ENCODE data around the gene TBC1D1. TPM values are rescaled to one million over a fixed set of nuclear protein-coding genes. Genes with fewer than 3 reads are reported as not detected.

TBC1D1 gene
- total and polyA plus RNA-seq, 2 of the 8 experiments (the other 6 are each of a cell fraction or from before 2014, with no cell fraction given): 96.9 to 162 TPM

GRCh38 chr4:38076153-38076669 is 185.3 kb downstream of the TBC1D1 start:
- WGBS, 2 experiments (ENCODE audit: extremely low coverage in 1 of 2, insufficient coverage in 1 of 2, insufficient read length in 1 of 2, insufficient replicate concordance in 2 of 2, low coverage in 1 of 2, low lambda C conversion rate in 2 of 2, missing lambda C conversion rate in 1 of 2): 93% methylated on average over 6 of the region's 6 CpGs; no CpG with 5 or more reads in 1 of the 2 experiments
- Histone ChIP-seq H3K9ac (replicated peaks in 1 of 4; ENCODE audit: extremely low read depth in 1 of 4, low read depth in 3 of 4, low read length in 3 of 4) (no peak overlapping the region), H3K14ac (ENCODE audit: insufficient read length) (no peak overlapping the region), H3K18ac (ENCODE audit: extremely low read depth, low read length) (no peak overlapping the region), H3K79me1 (ENCODE audit: low read depth, low read length) (no peaks in the 10 kb centered on the region; the same call in none of the 2 replicates), H3K4me2 (ENCODE audit: insufficient read depth in 1 of 2, low read depth in 2 of 2, low read length in 2 of 2) (no peak overlapping the region), H4K20me1 (replicated peaks in 1 of 2; ENCODE audit: control insufficient read depth in 1 of 2, insufficient read depth in 2 of 2, low read length in 2 of 2) (no peaks in the 10 kb centered on the region), H3K56ac (replicated peaks; ENCODE audit: insufficient read length, low read depth, low read length) (no peak overlapping the region), H3K4me1 (replicated peaks in 1 of 4; ENCODE audit: control insufficient read depth in 3 of 4, insufficient read depth in 4 of 4, low read length in 3 of 4) (0 out of 7 replicates have a peak, but pooled peaks cover 0 to 2% (median 0%) of the 10 kb centered on the region in 4 experiments), H3K9me3 (ENCODE audit: insufficient read depth in 2 of 2, low read depth in 1 of 2, low read length in 1 of 2) (no peaks in the 10 kb centered on the region), H2BK120ac (replicated peaks; ENCODE audit: low read depth, low read length) (no peak overlapping the region), H3K4me3 (ENCODE audit: extremely low read depth in 1 of 4, insufficient read depth in 2 of 4, low read depth in 3 of 4, low read length in 4 of 4) (no peak overlapping the region), H2BK20ac (ENCODE audit: low read length) (no peak overlapping the region), H3K4ac (replicated peaks; ENCODE audit: insufficient read length, low read depth, low read length) (no peak overlapping the region), H3K27ac (ENCODE audit: low read depth, low read length) (no peak overlapping the region), H2AK5ac (ENCODE audit: low read depth, low read length) (no peak overlapping the region), H3K23me2 (ENCODE audit: low read depth, low read length) (no peaks in the 10 kb centered on the region), H2BK5ac (ENCODE audit: low read depth, low read length) (no peak overlapping the region), H2BK15ac (ENCODE audit: low read length) (no peak overlapping the region), H2AFZ (ENCODE audit: low read length) (no peak overlapping the region), H4K91ac (replicated peaks; ENCODE audit: insufficient read length, low read length) (no peak overlapping the region), H4K8ac (ENCODE audit: extremely low read depth, insufficient read depth, low read length) (no peak overlapping the region), H3K27me3 (replicated peaks in 1 of 4; ENCODE audit: control insufficient read depth in 3 of 4, extremely low read depth in 1 of 4, insufficient read depth in 3 of 4, low read length in 3 of 4) (no peaks in the 10 kb centered on the region), H3K23ac (ENCODE audit: insufficient read length) (no peak overlapping the region), H4K5ac (ENCODE audit: insufficient read length, low read depth, low read length) (no peak overlapping the region), H3K79me2 (ENCODE audit: control insufficient read depth in 1 of 2, insufficient read depth in 2 of 2, low read length in 2 of 2) (no peaks in the 10 kb centered on the region), H2BK12ac (ENCODE audit: low read depth, low read length) (no peak overlapping the region), H3K36me3 (ENCODE audit: control insufficient read depth in 2 of 4, insufficient read depth in 4 of 4, low read length in 3 of 4) (no peaks in the 10 kb centered on the region; a peak in 3 of 8 replicates)
- TF ChIP-seq CTCF (IDR thresholded peaks at IDR 0.05; ENCODE audit: control extremely low read depth in 1 of 3, insufficient read depth in 1 of 3, low read depth in 1 of 3, low read length in 3 of 3) (no peak), USF2 (IDR thresholded peaks at IDR 0.05; ENCODE audit: low read length) (no peak), KDM1A (IDR thresholded peaks at IDR 0.05; ENCODE audit: borderline replicate concordance, low read length) (no peak), ATF2 (IDR thresholded peaks at IDR 0.05; ENCODE audit: low read length) (no peak), E2F6 (IDR thresholded peaks at IDR 0.05) (no peak)
- POLR2A ChIA-PET (ENCODE audit: partially characterized antibody): no interaction called here
- FAIRE-seq (no peak), DNase-seq (ENCODE audit: low read depth in 1 of 2, low spot score in 2 of 2) (no peak)
- CTCF ChIA-PET (ENCODE audit: partially characterized antibody): interaction anchor here (0.6 to 1.1 kb wide), 4 partner anchors 10 to 684 kb away, joined by 3 read pairs; no protein-coding TSS in a partner anchor
